DMS153 treated with DMSO at 0.1 percent for 48 hours (cell line): ENCODE data around the gene TOLLIP.
"Not testable (repeated sequence)": the region's sequence is repeated elsewhere in the genome, so short reads cannot be mapped to it uniquely, and the experiment has no call there.

ENCODE experiments used
- DNase-seq: peaks from one replicate; lab custom pipeline; 2025; ENCODE audit not compliant: unreplicated experiment; lab: John Stamatoyannopoulos, UW

TOLLIP gene

GRCh38 chr11:1251236-1251770, 58.1 kb downstream of the TOLLIP start:
- DNase-seq: no peak

GRCh38 chr11:1250411-1250810, 59.0 kb downstream of the TOLLIP start:
- DNase-seq: not testable (repeated sequence)

GRCh38 chr11:1248951-1249350, 60.5 kb downstream of the TOLLIP start:
- DNase-seq: not testable (repeated sequence)

DNA sequence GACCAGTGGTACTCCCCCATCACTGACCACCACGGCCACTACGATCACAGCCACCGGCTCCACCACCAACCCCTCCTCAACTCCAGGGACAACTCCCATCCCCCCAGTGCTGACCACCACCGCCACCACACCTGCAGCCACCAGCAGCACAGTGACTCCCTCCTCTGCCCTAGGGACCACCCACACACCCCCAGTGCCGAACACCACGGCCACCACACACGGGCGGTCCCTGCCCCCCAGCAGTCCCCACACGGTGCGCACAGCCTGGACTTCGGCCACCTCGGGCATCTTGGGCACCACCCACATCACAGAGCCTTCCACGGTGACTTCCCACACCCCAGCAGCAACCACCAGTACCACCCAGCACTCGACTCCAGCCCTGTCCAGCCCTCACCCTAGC, 62.4 kb downstream of the TOLLIP start:
- DNase-seq: not testable (repeated sequence)

DNA sequence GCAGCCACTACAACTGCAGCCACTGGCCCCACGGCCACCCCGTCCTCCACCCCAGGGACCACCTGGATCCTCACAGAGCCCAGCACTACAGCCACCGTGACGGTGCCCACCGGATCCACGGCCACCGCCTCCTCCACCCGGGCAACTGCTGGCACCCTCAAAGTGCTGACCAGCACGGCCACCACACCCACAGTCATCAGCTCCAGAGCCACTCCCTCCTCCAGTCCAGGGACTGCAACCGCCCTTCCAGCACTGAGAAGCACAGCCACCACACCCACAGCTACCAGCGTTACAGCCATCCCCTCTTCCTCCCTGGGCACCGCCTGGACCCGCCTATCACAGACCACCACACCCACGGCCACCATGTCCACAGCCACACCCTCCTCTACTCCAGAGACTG, 63.1 kb downstream of the TOLLIP start:
- DNase-seq: not testable (repeated sequence)

DNA sequence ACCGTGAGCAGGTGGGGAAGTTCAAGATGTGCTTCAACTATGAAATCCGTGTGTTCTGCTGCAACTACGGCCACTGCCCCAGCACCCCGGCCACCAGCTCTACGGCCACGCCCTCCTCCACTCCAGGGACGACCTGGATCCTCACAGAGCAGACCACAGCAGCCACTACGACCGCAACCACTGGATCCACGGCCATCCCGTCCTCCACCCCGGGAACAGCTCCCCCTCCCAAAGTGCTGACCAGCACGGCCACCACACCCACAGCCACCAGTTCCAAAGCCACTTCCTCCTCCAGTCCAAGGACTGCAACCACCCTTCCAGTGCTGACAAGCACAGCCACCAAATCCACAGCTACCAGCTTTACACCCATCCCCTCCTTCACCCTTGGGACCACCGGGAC, 63.7 kb downstream of the TOLLIP start:
- not testable (repeated sequence) for DNase-seq

GRCh38 chr11:1244557-1244956, 64.9 kb downstream of the TOLLIP start:
- not testable (repeated sequence) for DNase-seq

- not testable (repeated sequence) for DNase-seq
These were observed 65.9 kb downstream of the TOLLIP start for GRCh38 chr11:1243521-1243920.

DNA sequence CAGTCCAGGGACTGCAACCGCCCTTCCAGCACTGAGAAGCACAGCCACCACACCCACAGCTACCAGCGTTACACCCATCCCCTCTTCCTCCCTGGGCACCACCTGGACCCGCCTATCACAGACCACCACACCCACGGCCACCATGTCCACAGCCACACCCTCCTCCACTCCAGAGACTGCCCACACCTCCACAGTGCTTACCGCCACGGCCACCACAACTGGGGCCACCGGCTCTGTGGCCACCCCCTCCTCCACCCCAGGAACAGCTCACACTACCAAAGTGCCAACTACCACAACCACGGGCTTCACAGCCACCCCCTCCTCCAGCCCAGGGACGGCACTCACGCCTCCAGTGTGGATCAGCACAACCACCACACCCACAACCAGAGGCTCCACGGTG, 66.7 kb downstream of the TOLLIP start:
- not testable (repeated sequence) for DNase-seq

- no peak for DNase-seq
These were observed 67.1 kb downstream of the TOLLIP start for GRCh38 chr11:1242289-1242688.

GRCh38 chr11:1241706-1242105, 67.7 kb downstream of the TOLLIP start:
- DNase-seq: no peak

DNA sequence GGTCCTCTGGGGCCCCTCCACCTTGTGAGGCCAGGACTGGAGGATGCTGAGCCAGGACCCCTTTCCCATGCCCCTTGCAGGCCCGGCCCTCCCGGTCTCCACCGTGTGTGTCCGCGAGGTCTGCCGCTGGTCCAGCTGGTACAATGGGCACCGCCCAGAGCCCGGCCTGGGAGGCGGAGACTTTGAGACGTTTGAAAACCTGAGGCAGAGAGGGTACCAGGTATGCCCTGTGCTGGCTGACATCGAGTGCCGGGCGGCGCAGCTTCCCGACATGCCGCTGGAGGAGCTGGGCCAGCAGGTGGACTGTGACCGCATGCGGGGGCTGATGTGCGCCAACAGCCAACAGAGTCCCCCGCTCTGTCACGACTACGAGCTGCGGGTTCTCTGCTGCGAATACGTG, 68.7 kb downstream of the TOLLIP start:
- DNase-seq: no peak

DNA sequence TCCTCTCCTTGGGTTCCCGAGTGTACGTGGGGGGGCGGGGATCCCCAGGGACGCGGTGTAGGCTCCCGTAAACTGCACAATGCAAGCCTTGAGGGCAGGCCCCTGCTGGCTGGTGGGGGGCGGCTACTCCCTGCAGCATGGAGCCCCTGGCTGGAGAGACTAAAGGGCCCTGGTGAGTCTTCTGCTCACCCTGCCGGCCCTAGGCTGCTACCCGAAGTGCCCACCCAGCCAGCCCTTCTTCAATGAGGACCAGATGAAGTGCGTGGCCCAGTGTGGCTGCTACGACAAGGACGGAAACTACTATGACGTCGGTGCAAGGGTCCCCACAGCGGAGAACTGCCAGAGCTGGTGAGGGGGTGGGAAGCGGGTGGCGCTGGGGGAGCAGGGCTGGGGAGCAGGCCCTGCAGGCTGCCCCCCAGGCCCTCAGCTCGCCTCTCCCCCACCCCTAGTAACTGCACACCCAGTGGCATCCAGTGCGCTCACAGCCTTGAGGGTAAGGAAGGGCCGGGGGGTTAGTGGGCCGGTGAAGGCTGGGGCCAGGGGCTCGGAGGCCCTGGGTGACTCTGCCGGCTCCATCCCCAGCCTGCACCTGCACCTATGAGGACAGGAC, 69.7 kb downstream of the TOLLIP start:
- no peak for DNase-seq

- DNase-seq: no peak
These were observed 70.5 kb downstream of the TOLLIP start for GRCh38 chr11:1238767-1239595.

DNA sequence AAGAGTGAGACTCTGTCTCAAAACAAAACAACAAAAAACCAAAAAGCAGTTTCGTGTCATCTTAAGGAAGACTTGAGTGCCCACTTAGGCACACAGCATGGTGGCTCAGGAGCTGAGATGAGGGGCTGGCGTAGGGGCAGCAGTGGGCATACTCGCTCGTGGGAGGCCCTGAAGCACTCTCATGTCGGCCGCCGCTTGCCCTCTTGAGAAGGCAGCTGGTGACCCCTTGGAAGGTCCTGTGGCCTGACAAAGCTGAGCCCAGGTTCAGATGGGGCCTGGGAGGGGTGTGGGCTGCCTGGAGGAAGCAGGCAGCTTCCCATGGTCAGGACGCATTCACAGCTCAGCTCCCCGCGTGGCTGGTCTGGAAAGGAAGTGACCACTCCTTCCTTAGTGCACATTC, 71.6 kb downstream of the TOLLIP start:
- no peak for DNase-seq

- no peak for DNase-seq
These were observed 72.3 kb downstream of the TOLLIP start for GRCh38 chr11:1237128-1237580.

- DNase-seq: no peak
These were observed 72.9 kb downstream of the TOLLIP start for GRCh38 chr11:1236316-1237127.

DNA sequence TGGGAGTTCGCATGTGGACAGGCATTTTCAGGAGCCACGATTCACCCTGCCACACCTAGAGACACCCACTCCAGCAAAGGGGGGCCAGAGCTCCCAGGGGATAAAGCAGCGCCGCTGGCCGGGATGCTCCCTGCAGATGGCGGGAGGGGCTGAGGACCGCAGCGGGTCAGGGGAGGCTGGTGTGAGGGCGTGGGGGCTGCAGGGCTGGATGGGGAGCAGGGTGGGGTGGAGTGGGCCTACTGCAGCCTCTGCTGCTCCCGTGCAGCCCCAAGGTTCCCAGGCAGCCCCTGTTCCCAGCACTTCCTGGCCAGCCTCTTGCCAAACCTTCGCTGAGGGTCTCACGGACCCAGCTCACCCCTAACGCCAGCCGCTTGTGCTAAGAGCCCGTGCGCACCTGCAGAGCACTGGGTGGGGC, 73.5 kb downstream of the TOLLIP start:
- no peak for DNase-seq

GRCh38 chr11:1235306-1235900, 74.0 kb downstream of the TOLLIP start:
- no peak for DNase-seq

GRCh38 chr11:1234771-1235305, 74.6 kb downstream of the TOLLIP start:
- DNase-seq: no peak
